HCT116 (cell line): ENCODE measurements around the gene PPM1F.

Source experiments
- JUND ChIP-seq: IDR thresholded peaks from 2 replicates; pipeline ENCODE4 v1.6.1; 2012
- POLR2A ChIP-seq: IDR thresholded peaks from 2 replicates; pipeline ENCODE4 v1.7.0; 2011; ENCODE audit warnings: borderline replicate concordance; ENCODE audit not compliant: insufficient read depth, insufficient read length; ENCODE audit errors: extremely low read depth
- POLR2AphosphoS5 ChIP-seq: IDR thresholded peaks from 2 replicates; pipeline ENCODE4 v1.6.1; 2011; ENCODE audit warnings: mild to moderate bottlenecking, low read depth, low read length, moderate library complexity
- TF ChIP-seq, protein P1 (sequence below), 3 experiments: fragments of 200-600 bp in 1 of 3; sonication (generic) in 1 of 3; IDR thresholded peaks in 2 of 3; conservative IDR thresholded peaks in 1 of 3; 2 replicates each; pipeline ENCODE4 v1.5.1; 2012 to 2017; ENCODE audit warnings: low read depth in 2 of 3, low read length in 2 of 3, antibody characterized with exemption in 1 of 3, borderline replicate concordance in 1 of 3, control low read depth in 1 of 3, mild to moderate bottlenecking in 1 of 3, mixed read lengths in 1 of 3, mixed run types in 1 of 3, moderate library complexity in 1 of 3; ENCODE audit not compliant: insufficient read depth in 1 of 3

GRCh38 chr22:21949948-21950347 lies 2.7 kb downstream of the PPM1F start:
- TF ChIP-seq POLR2A, result no peak
- no peak for TF ChIP-seq JUND
- no peak for TF ChIP-seq POLR2AphosphoS5
- TF ChIP-seq, protein P1, sequence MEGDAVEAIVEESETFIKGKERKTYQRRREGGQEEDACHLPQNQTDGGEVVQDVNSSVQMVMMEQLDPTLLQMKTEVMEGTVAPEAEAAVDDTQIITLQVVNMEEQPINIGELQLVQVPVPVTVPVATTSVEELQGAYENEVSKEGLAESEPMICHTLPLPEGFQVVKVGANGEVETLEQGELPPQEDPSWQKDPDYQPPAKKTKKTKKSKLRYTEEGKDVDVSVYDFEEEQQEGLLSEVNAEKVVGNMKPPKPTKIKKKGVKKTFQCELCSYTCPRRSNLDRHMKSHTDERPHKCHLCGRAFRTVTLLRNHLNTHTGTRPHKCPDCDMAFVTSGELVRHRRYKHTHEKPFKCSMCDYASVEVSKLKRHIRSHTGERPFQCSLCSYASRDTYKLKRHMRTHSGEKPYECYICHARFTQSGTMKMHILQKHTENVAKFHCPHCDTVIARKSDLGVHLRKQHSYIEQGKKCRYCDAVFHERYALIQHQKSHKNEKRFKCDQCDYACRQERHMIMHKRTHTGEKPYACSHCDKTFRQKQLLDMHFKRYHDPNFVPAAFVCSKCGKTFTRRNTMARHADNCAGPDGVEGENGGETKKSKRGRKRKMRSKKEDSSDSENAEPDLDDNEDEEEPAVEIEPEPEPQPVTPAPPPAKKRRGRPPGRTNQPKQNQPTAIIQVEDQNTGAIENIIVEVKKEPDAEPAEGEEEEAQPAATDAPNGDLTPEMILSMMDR (IDR thresholded peaks at IDR 0.05 in 2 of 3, conservative IDR thresholded peaks at IDR 0.05 in 1 of 3; ENCODE audit: borderline replicate concordance in 1 of 3, insufficient read depth in 1 of 3, low read depth in 2 of 3, low read length in 2 of 3), result no peak
